ENCODE data around the gene EGFL7. TPM values are rescaled to one million over a fixed set of nuclear protein-coding genes. Genes with fewer than 3 reads are reported as not detected.

The EGFL7 gene
- total and polyA plus RNA-seq, 3 donors from 2014 or later = 68.5 to 106 (median 101) TPM

DNA sequence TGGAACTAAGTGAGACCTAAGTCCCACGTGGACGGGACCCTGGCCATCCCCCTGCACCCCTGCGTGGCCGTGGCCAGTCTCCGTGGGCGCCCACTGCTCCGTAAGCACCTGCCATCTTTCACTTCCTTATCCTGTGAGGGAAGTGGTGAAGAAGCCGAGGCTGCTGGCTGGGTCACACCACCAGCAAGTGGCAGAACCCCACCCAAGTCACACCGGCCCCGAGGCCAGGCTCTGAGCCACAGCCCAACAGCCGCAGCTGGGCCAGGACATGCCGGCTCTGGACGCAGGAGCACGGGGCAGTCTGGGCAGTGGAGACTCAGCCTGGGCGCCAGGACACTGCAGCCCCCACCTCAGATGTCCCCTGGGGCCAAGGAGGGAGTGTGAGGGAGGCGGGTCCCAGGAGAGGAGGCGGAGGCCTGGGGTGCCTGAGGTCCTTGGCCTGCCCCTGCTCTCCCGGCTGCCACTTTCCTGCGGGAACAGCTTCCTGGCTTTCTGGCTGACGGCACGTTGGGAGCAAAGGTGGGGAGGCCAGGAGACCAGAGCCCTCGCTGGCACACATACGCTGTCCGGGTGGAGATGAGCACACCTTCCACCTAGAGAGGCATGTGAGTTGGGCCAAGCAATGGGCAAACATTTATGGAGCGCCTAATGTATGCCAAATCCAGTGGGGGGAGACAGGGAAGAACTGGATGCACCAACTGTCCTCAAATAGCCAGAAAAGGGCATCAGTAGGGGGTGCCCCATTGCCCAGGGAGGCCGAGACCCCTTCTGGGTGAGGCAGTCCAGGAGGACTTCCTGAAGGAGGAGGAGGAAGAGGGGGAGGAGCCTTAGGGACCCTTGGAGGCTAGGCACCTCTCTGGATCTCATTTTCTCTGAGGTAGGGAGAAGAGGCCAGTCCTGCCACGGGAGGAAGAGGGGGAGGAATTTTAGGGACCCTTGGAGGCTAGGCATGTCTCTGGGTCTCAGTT, 43.9 kb upstream of the EGFL7 start:
- Histone ChIP-seq H3K4me1 (peaks cover 4% of the 10 kb centered on the region), H3K27me3 (no peaks in the 10 kb centered on the region), H3K27ac (no peak overlapping the region), H3K4me3 (no peak overlapping the region), H3K9me3 (no peaks in the 10 kb centered on the region), H3K36me3 (ENCODE audit: low read depth, missing control alignments) (no peaks in the 10 kb centered on the region)
- TF ChIP-seq, protein P1, sequence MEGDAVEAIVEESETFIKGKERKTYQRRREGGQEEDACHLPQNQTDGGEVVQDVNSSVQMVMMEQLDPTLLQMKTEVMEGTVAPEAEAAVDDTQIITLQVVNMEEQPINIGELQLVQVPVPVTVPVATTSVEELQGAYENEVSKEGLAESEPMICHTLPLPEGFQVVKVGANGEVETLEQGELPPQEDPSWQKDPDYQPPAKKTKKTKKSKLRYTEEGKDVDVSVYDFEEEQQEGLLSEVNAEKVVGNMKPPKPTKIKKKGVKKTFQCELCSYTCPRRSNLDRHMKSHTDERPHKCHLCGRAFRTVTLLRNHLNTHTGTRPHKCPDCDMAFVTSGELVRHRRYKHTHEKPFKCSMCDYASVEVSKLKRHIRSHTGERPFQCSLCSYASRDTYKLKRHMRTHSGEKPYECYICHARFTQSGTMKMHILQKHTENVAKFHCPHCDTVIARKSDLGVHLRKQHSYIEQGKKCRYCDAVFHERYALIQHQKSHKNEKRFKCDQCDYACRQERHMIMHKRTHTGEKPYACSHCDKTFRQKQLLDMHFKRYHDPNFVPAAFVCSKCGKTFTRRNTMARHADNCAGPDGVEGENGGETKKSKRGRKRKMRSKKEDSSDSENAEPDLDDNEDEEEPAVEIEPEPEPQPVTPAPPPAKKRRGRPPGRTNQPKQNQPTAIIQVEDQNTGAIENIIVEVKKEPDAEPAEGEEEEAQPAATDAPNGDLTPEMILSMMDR (IDR thresholded peaks at IDR 0.05) = no peak
- TF ChIP-seq POLR2A (IDR thresholded peaks at IDR 0.05) = no peak
- WGBS, 2 donors = 82 to 87% methylated on average over 13 to 27 of the region's 27 CpGs
- DNase-seq = no peak
- intact Hi-C loops (cut with DNase I; ENCODE audit: low total_unique reads) = no loop called here

DNA sequence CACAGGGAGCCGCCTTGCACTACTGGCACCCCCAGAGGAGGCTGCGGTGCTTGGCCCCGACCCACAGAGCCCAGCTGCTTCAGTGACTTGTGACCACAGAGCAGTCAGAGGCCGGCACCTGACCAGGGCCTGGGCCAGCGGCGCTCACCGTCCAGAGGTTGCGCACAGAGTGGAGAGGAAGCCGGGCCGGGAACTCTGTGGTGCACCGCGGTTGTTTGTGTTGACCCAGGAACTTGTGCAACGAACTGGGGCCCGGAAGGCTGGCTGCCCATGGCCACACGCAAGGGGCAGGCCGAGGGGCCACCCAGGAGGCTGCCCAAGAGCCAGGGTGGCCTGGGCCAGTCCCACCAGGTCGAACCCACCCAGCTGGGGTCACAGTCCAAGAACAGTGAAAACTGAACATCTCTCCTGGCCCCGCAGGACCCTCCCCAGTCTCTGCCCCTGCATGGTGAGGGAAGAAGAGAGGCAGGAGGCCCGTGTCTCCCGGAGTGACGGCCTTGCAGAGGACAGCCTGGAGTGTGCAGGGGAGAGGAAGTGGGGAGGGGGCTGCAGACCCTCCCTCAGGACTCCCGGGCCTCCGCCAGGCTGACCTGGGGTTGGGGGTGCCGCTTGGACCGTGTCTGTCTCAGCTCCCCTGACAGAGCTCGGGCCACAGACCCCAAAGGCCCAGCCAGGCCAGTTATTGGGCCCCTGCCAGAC, 42.8 kb upstream of the EGFL7 start:
- intact Hi-C loops (cut with DNase I; ENCODE audit: low total_unique reads) = no loop called here

DNA sequence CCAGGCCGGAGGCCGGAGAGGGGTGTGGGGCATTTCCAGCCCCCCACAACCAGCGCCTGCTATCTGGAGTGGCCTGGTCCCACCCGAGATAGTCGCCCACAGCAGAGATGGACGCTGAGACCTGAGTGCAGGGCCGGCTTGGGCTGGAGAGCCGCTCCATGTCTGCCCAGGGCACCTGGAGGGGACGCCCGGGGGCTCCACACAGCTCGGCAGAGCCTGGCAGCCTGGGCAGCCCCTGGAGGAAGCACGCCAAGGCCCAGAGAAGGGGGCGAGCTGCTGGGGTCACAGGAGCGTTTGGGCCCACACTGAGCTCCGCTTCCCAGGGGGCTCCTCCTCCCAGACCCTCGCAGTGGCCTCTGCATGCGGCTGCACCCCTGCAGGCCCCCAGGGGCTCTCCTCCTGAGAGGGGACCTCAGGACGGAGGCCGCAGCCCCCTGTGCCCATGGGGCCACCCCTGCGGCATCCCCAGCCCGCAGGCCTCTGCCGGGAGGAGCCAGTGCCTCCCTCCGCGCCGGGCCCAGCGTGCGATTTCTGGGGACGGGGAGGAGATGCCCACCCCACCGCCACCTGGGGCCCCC, 42.2 kb upstream of the EGFL7 start:
- Histone ChIP-seq H3K4me1 (peaks cover 14% of the 10 kb centered on the region), H3K27me3 (no peaks in the 10 kb centered on the region), H3K4me3 (no peak overlapping the region), H3K27ac (no peak overlapping the region), H3K36me3 (ENCODE audit: low read depth, missing control alignments) (no peaks in the 10 kb centered on the region), H3K9me3 (no peaks in the 10 kb centered on the region)
- TF ChIP-seq, protein P1 (IDR thresholded peaks at IDR 0.05) = no peak
- TF ChIP-seq POLR2A (IDR thresholded peaks at IDR 0.05) = no peak
- WGBS, 2 donors = 94% methylated on average over 29 of the region's 29 CpGs; no CpG with 5 or more reads in 1 of the 2 donors
- intact Hi-C loops (cut with DNase I; ENCODE audit: low total_unique reads) = no loop called here
- DNase-seq = no peak

More for the DNA sequence above, 42.8 kb upstream of the EGFL7 start:
- no peaks in the 10 kb centered on the region for H3K27me3 ChIP-seq
- H3K36me3 ChIP-seq (ENCODE audit: low read depth, missing control alignments) = no peaks in the 10 kb centered on the region
- peak; percentile 66 for DNase-seq
- TF ChIP-seq, protein P1 (IDR thresholded peaks at IDR 0.05) = no peak
- TF ChIP-seq POLR2A (IDR thresholded peaks at IDR 0.05) = no peak
- no peak overlapping the region for H3K27ac ChIP-seq
- WGBS, 2 donors = 62 to 71% methylated on average over 9 to 26 of the region's 26 CpGs
- no peak overlapping the region for H3K4me3 ChIP-seq
- peaks cover 7% of the 10 kb centered on the region for H3K4me1 ChIP-seq
- H3K9me3 ChIP-seq = no peaks in the 10 kb centered on the region

DNA sequence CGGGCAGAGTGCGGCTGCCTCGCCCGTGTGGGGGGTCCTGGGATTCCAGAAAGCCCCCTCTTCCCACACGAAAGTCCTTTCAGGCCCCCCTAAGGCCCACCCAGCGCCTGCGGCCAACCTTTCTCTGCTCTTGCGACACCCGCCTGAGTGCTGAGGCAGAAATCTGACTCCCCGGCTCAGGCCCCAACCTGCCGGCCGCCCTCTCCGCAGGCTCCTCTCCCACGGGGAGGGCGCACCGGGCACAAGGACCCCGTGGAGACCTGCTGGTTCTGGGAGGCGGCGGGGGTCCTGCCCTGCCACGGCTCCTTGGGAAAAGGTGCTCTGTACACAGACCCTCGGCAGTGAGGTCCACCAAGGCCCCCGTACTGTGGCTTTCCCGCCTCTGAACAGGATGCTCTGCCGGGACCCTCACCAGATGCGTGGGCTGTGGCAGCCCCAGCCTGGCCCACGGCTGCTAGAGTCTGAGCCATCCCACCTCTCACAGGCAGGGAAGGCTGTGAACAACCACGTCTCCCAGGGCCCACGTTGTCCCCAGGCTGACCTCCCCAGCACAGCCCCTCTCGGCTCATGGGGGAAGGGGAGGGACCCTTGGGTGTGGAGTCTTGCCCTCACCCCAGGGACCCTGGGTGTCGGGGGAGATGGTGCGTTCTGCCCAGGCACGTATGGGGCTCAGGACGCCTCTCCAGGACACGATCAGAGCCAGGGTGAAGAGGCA, 41.5 kb upstream of the EGFL7 start:
- intact Hi-C loops (cut with DNase I; ENCODE audit: low total_unique reads) = no loop called here
- DNase-seq = no peak
- WGBS, 2 donors = 79 to 95% methylated on average over 8 to 30 of the region's 34 CpGs
- H3K36me3 ChIP-seq (ENCODE audit: low read depth, missing control alignments) = no peaks in the 10 kb centered on the region
- no peak overlapping the region for H3K27ac ChIP-seq
- no peaks in the 10 kb centered on the region for H3K9me3 ChIP-seq
- H3K4me1 ChIP-seq = peaks cover 17% of the 10 kb centered on the region
- no peaks in the 10 kb centered on the region for H3K27me3 ChIP-seq
- TF ChIP-seq, protein P1 (IDR thresholded peaks at IDR 0.05) = no peak
- no peak for TF ChIP-seq POLR2A (IDR thresholded peaks at IDR 0.05)
- H3K4me3 ChIP-seq = no peak overlapping the region
